ENCODE measurements around the gene RNF217.

RNF217 gene

GRCh38 chr6:125038925-125039324 is 76.7 kb downstream of the RNF217 start:
- Histone ChIP-seq H3K4me3 (no peak overlapping the region), H3K27ac (no peak overlapping the region), H3K36me3 (ENCODE audit: insufficient read depth, low read length) (no peaks in the 10 kb centered on the region), H3K9me3 (ENCODE audit: low read depth, low read length) (no peaks in the 10 kb centered on the region), H3K9ac (ENCODE audit: insufficient read length) (no peak overlapping the region)
- DNase-seq (ENCODE audit: low read depth, low spot score), result no peak
- TF ChIP-seq POLR2AphosphoS5 (IDR thresholded peaks at IDR 0.05; ENCODE audit: borderline replicate concordance, low read depth, low read length), result no peak
- no peak for TF ChIP-seq FOXP2 (optimal IDR thresholded peaks at IDR 0.05; ENCODE audit: control extremely low read depth, extremely low read length, insufficient read depth)
- TF ChIP-seq EZH2 (IDR thresholded peaks at IDR 0.05), result no peak

- TF ChIP-seq POLR2AphosphoS5 (IDR thresholded peaks at IDR 0.05; ENCODE audit: borderline replicate concordance, low read depth, low read length) (no peak), FOXP2 (optimal IDR thresholded peaks at IDR 0.05; ENCODE audit: control extremely low read depth, extremely low read length, insufficient read depth) (no peak), EZH2 (IDR thresholded peaks at IDR 0.05) (no peak)
- Histone ChIP-seq H3K9ac (ENCODE audit: insufficient read length) (no peak overlapping the region), H3K4me3 (no peak overlapping the region), H3K9me3 (ENCODE audit: low read depth, low read length) (no peaks in the 10 kb centered on the region), H3K27ac (no peak overlapping the region), H3K36me3 (ENCODE audit: insufficient read depth, low read length) (no peaks in the 10 kb centered on the region; the same call in 1 of the 2 replicates)
- DNase-seq (ENCODE audit: low read depth, low spot score), result no peak
Measured at GRCh38 chr6:125041740-125042459, 79.7 kb downstream of the RNF217 start.

GRCh38 chr6:125044066-125044465 is 81.8 kb downstream of the RNF217 start:
- no peaks in the 10 kb centered on the region for H3K9me3 ChIP-seq (ENCODE audit: low read depth, low read length)
- no peak overlapping the region for H3K9ac ChIP-seq (ENCODE audit: insufficient read length)
- no peaks in the 10 kb centered on the region; the same call in 1 of the 2 replicates for H3K36me3 ChIP-seq (ENCODE audit: insufficient read depth, low read length)
- no peak overlapping the region for H3K27ac ChIP-seq
- TF ChIP-seq FOXP2 (optimal IDR thresholded peaks at IDR 0.05; ENCODE audit: control extremely low read depth, extremely low read length, insufficient read depth), result no peak
- TF ChIP-seq EZH2 (IDR thresholded peaks at IDR 0.05), result no peak
- TF ChIP-seq POLR2AphosphoS5 (IDR thresholded peaks at IDR 0.05; ENCODE audit: borderline replicate concordance, low read depth, low read length), result no peak
- no peak for DNase-seq (ENCODE audit: low read depth, low spot score)
- no peak overlapping the region for H3K4me3 ChIP-seq

GRCh38 chr6:125044667-125045066 is 82.4 kb downstream of the RNF217 start:
- Histone ChIP-seq H3K36me3 (ENCODE audit: insufficient read depth, low read length) (no peaks in the 10 kb centered on the region; the same call in 1 of the 2 replicates), H3K9me3 (ENCODE audit: low read depth, low read length) (no peaks in the 10 kb centered on the region), H3K27ac (no peak overlapping the region), H3K9ac (ENCODE audit: insufficient read length) (no peak overlapping the region), H3K4me3 (no peak overlapping the region)
- no peak for DNase-seq (ENCODE audit: low read depth, low spot score)
- TF ChIP-seq FOXP2 (optimal IDR thresholded peaks at IDR 0.05; ENCODE audit: control extremely low read depth, extremely low read length, insufficient read depth), result no peak
- no peak for TF ChIP-seq EZH2 (IDR thresholded peaks at IDR 0.05)
- TF ChIP-seq POLR2AphosphoS5 (IDR thresholded peaks at IDR 0.05; ENCODE audit: borderline replicate concordance, low read depth, low read length), result no peak

GRCh38 chr6:125046107-125046925 is 84.1 kb downstream of the RNF217 start:
- H3K9me3 ChIP-seq (ENCODE audit: low read depth, low read length), result no peaks in the 10 kb centered on the region
- no peak overlapping the region for H3K9ac ChIP-seq (ENCODE audit: insufficient read length)
- no peaks in the 10 kb centered on the region; the same call in 1 of the 2 replicates for H3K36me3 ChIP-seq (ENCODE audit: insufficient read depth, low read length)
- H3K4me3 ChIP-seq, result no peak overlapping the region
- no peak for TF ChIP-seq POLR2AphosphoS5 (IDR thresholded peaks at IDR 0.05; ENCODE audit: borderline replicate concordance, low read depth, low read length)
- TF ChIP-seq EZH2 (IDR thresholded peaks at IDR 0.05), result no peak
- no peak for TF ChIP-seq FOXP2 (optimal IDR thresholded peaks at IDR 0.05; ENCODE audit: control extremely low read depth, extremely low read length, insufficient read depth)
- DNase-seq (ENCODE audit: low read depth, low spot score), result no peak
- no peak overlapping the region for H3K27ac ChIP-seq

DNA sequence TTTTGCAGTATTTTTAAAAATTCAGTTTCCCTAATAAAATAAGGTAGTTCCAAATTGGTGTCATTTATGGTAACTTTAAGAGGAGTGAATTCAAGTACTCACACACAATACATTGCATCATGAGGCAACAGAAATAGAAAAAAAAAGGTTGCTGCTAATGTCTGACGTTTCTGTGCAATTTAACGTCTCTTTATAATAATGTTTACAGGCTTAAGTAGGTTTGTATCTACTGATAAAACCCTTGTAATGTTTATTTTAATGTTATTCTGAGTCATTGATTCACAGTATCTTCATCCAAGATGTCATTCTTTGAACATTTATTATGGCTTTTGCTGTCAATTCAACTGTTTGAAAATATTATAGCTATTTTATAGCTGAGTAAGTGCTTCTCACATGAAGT is 86.0 kb downstream of the RNF217 start:
- no peaks in the 10 kb centered on the region; the same call in 1 of the 2 replicates for H3K36me3 ChIP-seq (ENCODE audit: insufficient read depth, low read length)
- TF ChIP-seq FOXP2 (optimal IDR thresholded peaks at IDR 0.05; ENCODE audit: control extremely low read depth, extremely low read length, insufficient read depth) (no peak), POLR2AphosphoS5 (IDR thresholded peaks at IDR 0.05; ENCODE audit: borderline replicate concordance, low read depth, low read length) (no peak), EZH2 (IDR thresholded peaks at IDR 0.05) (no peak)

DNA sequence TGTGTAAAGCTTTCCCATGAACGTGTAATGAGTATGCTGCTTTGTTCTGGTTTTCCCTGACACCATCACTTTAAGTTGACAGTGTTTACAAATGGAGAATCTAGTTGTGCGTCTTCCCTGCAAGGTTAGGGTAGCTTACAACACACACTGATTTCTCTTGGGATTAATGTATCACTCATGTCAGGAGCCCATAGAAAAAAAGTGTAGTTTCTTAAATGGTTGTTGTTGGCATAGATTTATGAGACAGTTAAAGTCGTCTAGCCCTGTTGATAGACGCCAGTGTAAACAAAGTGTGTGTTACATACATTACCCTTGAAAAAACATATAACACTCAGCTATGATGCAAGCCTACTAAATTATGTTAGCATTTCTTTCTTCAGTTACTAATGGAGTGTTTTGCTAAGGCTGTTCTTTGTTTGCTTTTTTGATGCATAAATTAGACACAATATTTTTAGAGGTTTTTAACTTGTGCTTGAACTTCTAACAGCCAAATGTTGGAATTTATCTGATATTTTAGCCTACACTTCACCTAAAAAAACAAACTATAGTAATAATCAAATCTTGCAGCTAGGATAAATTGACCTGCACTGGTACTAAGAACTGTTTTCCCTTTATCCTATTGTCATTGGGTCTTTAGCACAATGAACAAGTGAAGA is 88.6 kb downstream of the RNF217 start:
- no peak overlapping the region for H3K9ac ChIP-seq (ENCODE audit: insufficient read length)
- no peak overlapping the region for H3K27ac ChIP-seq
- no peak overlapping the region for H3K4me3 ChIP-seq
- TF ChIP-seq FOXP2 (optimal IDR thresholded peaks at IDR 0.05; ENCODE audit: control extremely low read depth, extremely low read length, insufficient read depth), result no peak
- no peak for TF ChIP-seq EZH2 (IDR thresholded peaks at IDR 0.05)
- no peak for TF ChIP-seq POLR2AphosphoS5 (IDR thresholded peaks at IDR 0.05; ENCODE audit: borderline replicate concordance, low read depth, low read length)
- H3K9me3 ChIP-seq (ENCODE audit: low read depth, low read length), result no peaks in the 10 kb centered on the region
- no peaks in the 10 kb centered on the region; the same call in 1 of the 2 replicates for H3K36me3 ChIP-seq (ENCODE audit: insufficient read depth, low read length)
- DNase-seq (ENCODE audit: low read depth, low spot score), result no peak

More for the DNA sequence above, 86.0 kb downstream of the RNF217 start:
- H3K9ac ChIP-seq (ENCODE audit: insufficient read length), result no peak overlapping the region
- H3K4me3 ChIP-seq, result no peak overlapping the region
- DNase-seq (ENCODE audit: low read depth, low spot score), result no peak
- H3K9me3 ChIP-seq (ENCODE audit: low read depth, low read length), result no peaks in the 10 kb centered on the region
- no peak overlapping the region for H3K27ac ChIP-seq

DNA sequence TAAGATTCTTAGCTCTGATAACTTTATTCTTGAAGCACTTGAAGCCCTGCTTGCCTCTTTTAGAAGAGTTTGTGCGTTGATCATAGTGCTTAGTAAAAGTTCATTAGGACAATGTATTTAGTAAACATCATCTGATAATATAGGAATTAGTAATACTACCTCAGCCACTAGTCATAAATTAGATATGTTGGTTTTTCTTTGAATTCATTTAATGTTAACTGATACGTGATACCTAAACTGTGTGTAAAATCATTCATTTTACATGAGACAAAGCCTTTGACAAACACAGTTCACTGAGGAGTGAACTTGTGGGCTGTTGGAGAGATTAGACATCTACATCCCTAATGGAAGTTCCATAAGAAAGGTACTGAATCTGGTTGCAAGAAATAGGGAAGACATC is 91.6 kb downstream of the RNF217 start:
- no peak for TF ChIP-seq EZH2 (IDR thresholded peaks at IDR 0.05)
- no peak for TF ChIP-seq FOXP2 (optimal IDR thresholded peaks at IDR 0.05; ENCODE audit: control extremely low read depth, extremely low read length, insufficient read depth)
- TF ChIP-seq POLR2AphosphoS5 (IDR thresholded peaks at IDR 0.05; ENCODE audit: borderline replicate concordance, low read depth, low read length), result no peak
- no peak for DNase-seq (ENCODE audit: low read depth, low spot score)

More for the DNA sequence above, 91.6 kb downstream of the RNF217 start:
- Histone ChIP-seq H3K27ac (no peak overlapping the region), H3K9me3 (ENCODE audit: low read depth, low read length) (no peaks in the 10 kb centered on the region), H3K36me3 (ENCODE audit: insufficient read depth, low read length) (no peaks in the 10 kb centered on the region), H3K9ac (ENCODE audit: insufficient read length) (no peak overlapping the region), H3K4me3 (no peak overlapping the region)

All from SK-N-MC (cell line).